H1 (cell line): ENCODE measurements around the gene GLDC. TPM values are rescaled to one million over a fixed set of nuclear protein-coding genes. Genes with fewer than 3 reads are reported as not detected.

Experiments
- CTCF ChIA-PET: fragments of 300-600 bp; sonication (Branson Sonifier 250); formaldehyde crosslinking; loops from one replicate; lab custom pipeline; 2021; ENCODE audit not compliant: partially characterized antibody; lab: Charles Lee
- POLR2A ChIA-PET: fragments of 300-600 bp; sonication (Branson Sonifier 250); formaldehyde crosslinking; loops from one replicate; lab custom pipeline; 2021; ENCODE audit warnings: inconsistent platforms; ENCODE audit not compliant: partially characterized antibody; lab: Charles Lee
- DNase-seq, 2 experiments: peaks; one replicate each; pipeline versions ENCODE4 v3.0.0 to v3.0.0-alpha.2; 2010 to 2022; ENCODE audit warnings: low spot score in 2 of 2, low read depth in 1 of 2, mixed read lengths in 1 of 2
- FAIRE-seq: peaks from 2 replicates; lab custom pipeline; 2011; peaks lifted over from hg19 to GRCh38; lab: Jason Lieb, UNC
- H2AFZ ChIP-seq: 2 replicates; pipeline ENCODE4 v1.8.1; 2012; ENCODE audit warnings: low read length, inconsistent platforms
- H2AK5ac ChIP-seq: 2 replicates; pipeline ENCODE4 v1.6.1; 2013; ENCODE audit warnings: low read depth, low read length
- H2BK120ac ChIP-seq: replicated peaks from 2 replicates; pipeline ENCODE3; 2013; ENCODE audit warnings: low read depth, low read length, inconsistent platforms
- H2BK12ac ChIP-seq: 2 replicates; pipeline ENCODE4 v1.6.1; 2013; ENCODE audit warnings: low read depth, low read length
- H2BK15ac ChIP-seq: 2 replicates; pipeline ENCODE4 v1.6.1; 2013; ENCODE audit warnings: low read length
- H2BK20ac ChIP-seq: 2 replicates; pipeline ENCODE4 v1.6.1; 2013; ENCODE audit warnings: low read length
- H2BK5ac ChIP-seq: 2 replicates; pipeline ENCODE4 v1.6.1; 2013; ENCODE audit warnings: low read depth, low read length
- H3K14ac ChIP-seq: 2 replicates; pipeline ENCODE4 v1.6.1; 2013; ENCODE audit warnings: inconsistent platforms; ENCODE audit not compliant: insufficient read length
- H3K18ac ChIP-seq: 2 replicates; pipeline ENCODE4 v1.6.1; 2013; ENCODE audit warnings: low read length; ENCODE audit errors: extremely low read depth
- H3K23ac ChIP-seq: 2 replicates; pipeline ENCODE4 v1.6.1; 2013; ENCODE audit warnings: inconsistent platforms; ENCODE audit not compliant: insufficient read length
- H3K23me2 ChIP-seq: 2 replicates; pipeline ENCODE4 v1.6.1; 2013; ENCODE audit warnings: low read depth, low read length
- H3K27ac ChIP-seq: 2 replicates; pipeline ENCODE4 v1.6.1; 2011; ENCODE audit warnings: low read depth, low read length, inconsistent platforms
- H3K27me3 ChIP-seq, 4 experiments: replicated peaks in 1 of 4; 1 replicate in 1 of 4; 2 replicates in 3 of 4; pipeline versions ENCODE4 v1.6.1 to v1.8.1; 2011 to 2013; ENCODE audit warnings: low read length in 3 of 4, mild to moderate bottlenecking in 3 of 4, inconsistent platforms in 2 of 4, mixed read lengths in 2 of 4, moderate library complexity in 1 of 4; ENCODE audit not compliant: control insufficient read depth in 3 of 4, insufficient read depth in 3 of 4; ENCODE audit errors: extremely low read depth in 1 of 4
- H3K36me3 ChIP-seq, 4 experiments: 2 replicates each; pipeline versions ENCODE4 v1.6.1 to v1.8.1; 2011 to 2013; ENCODE audit warnings: mild to moderate bottlenecking in 4 of 4, low read length in 3 of 4, moderate library complexity in 2 of 4, control low read depth in 1 of 4, inconsistent platforms in 1 of 4; ENCODE audit not compliant: insufficient read depth in 4 of 4, control insufficient read depth in 2 of 4
- H3K4ac ChIP-seq: replicated peaks from 2 replicates; pipeline ENCODE3; 2013; ENCODE audit warnings: low read length, low read depth, mixed read lengths, inconsistent platforms; ENCODE audit not compliant: insufficient read length
- H3K4me1 ChIP-seq, 4 experiments: replicated peaks in 1 of 4; 1 replicate in 1 of 4; 2 replicates in 3 of 4; pipeline versions ENCODE4 v1.6.1 to v1.8.1; 2011 to 2013; ENCODE audit warnings: low read length in 3 of 4, inconsistent platforms in 2 of 4, mixed read lengths in 1 of 4; ENCODE audit not compliant: insufficient read depth in 4 of 4, control insufficient read depth in 3 of 4
- H3K4me2 ChIP-seq, 2 experiments: 2 replicates each; pipeline versions ENCODE4 v1.6.1 to v1.8.1; 2011 to 2013; ENCODE audit warnings: low read depth in 2 of 2, low read length in 2 of 2, control low read depth in 1 of 2, inconsistent platforms in 1 of 2, mild to moderate bottlenecking in 1 of 2; ENCODE audit not compliant: insufficient read depth in 1 of 2
- H3K4me3 ChIP-seq, 4 experiments: fragments of 200-600, 300-600 bp in 1 of 4; sonication (generic), shearing (Covaris generic), sonication (Bioruptor Twin) in 1 of 4; 2 replicates each; pipeline versions ENCODE4 v1.5.1 to v1.8.1; 2011 to 2016; ENCODE audit warnings: low read length in 4 of 4, low read depth in 3 of 4, control low read depth in 2 of 4, inconsistent platforms in 2 of 4, mild to moderate bottlenecking in 2 of 4, mixed read lengths in 1 of 4, moderate library complexity in 1 of 4; ENCODE audit not compliant: insufficient read depth in 2 of 4; ENCODE audit errors: extremely low read depth in 1 of 4
- H3K56ac ChIP-seq: replicated peaks from 2 replicates; pipeline ENCODE3; 2013; ENCODE audit warnings: low read depth, mild to moderate bottlenecking, mixed read lengths, low read length, inconsistent platforms; ENCODE audit not compliant: insufficient read length
- H3K79me1 ChIP-seq: 2 replicates; pipeline ENCODE4 v1.6.1; 2013; ENCODE audit warnings: low read depth, low read length, control low read depth
- H3K79me2 ChIP-seq, 2 experiments: 2 replicates each; pipeline versions ENCODE4 v1.6.1 to v1.8.1; 2012 to 2013; ENCODE audit warnings: low read length in 2 of 2, mild to moderate bottlenecking in 2 of 2, inconsistent platforms in 1 of 2; ENCODE audit not compliant: insufficient read depth in 2 of 2, control insufficient read depth in 1 of 2
- H3K9ac ChIP-seq, 4 experiments: replicated peaks in 1 of 4; 1 replicate in 1 of 4; 2 replicates in 3 of 4; pipeline versions ENCODE4 v1.6.1 to v1.8.1; 2011 to 2013; ENCODE audit warnings: low read depth in 3 of 4, low read length in 3 of 4, control low read depth in 2 of 4, mild to moderate bottlenecking in 2 of 4, moderate library complexity in 2 of 4, inconsistent platforms in 1 of 4; ENCODE audit errors: extremely low read depth in 1 of 4
- H3K9me3 ChIP-seq, 2 experiments: 2 replicates each; pipeline versions ENCODE4 v1.6.1 to v1.8.1; 2012 to 2013; ENCODE audit warnings: mild to moderate bottlenecking in 2 of 2, moderate library complexity in 2 of 2, control low read depth in 1 of 2, inconsistent platforms in 1 of 2, low read depth in 1 of 2, low read length in 1 of 2, mixed read lengths in 1 of 2; ENCODE audit not compliant: insufficient read depth in 2 of 2
- H4K20me1 ChIP-seq, 2 experiments: replicated peaks in 1 of 2; 2 replicates each; pipeline versions ENCODE3 to v1.8.1; 2011 to 2013; ENCODE audit warnings: inconsistent platforms in 2 of 2, low read length in 2 of 2, mild to moderate bottlenecking in 1 of 2; ENCODE audit not compliant: insufficient read depth in 2 of 2, control insufficient read depth in 1 of 2
- H4K5ac ChIP-seq: 2 replicates; pipeline ENCODE4 v1.6.1; 2013; ENCODE audit warnings: low read length, low read depth, mixed read lengths, inconsistent platforms; ENCODE audit not compliant: insufficient read length
- H4K8ac ChIP-seq: 2 replicates; pipeline ENCODE4 v1.8.0; 2013; ENCODE audit warnings: mild to moderate bottlenecking, moderate library complexity, low read length, inconsistent platforms; ENCODE audit not compliant: insufficient read depth; ENCODE audit errors: extremely low read depth
- H4K91ac ChIP-seq: replicated peaks from 2 replicates; pipeline ENCODE3; 2013; ENCODE audit warnings: low read length, mixed read lengths, inconsistent platforms; ENCODE audit not compliant: insufficient read length
- SIN3A ChIP-seq, 2 experiments: IDR thresholded peaks in 1 of 2; conservative IDR thresholded peaks in 1 of 2; 2 replicates each; pipeline ENCODE4 v1.6.1; 2011 to 2012; ENCODE audit warnings: low read length in 2 of 2, improper control_type of control experiment in 1 of 2, low read depth in 1 of 2, mild to moderate bottlenecking in 1 of 2
- WGBS, 2 experiments: shearing (Covaris generic) in 1 of 2; methylation state at CpG; one replicate each; pipeline versions ENCODE4 v1.1.6 to v1.1.7; 2013 to 2015; ENCODE audit warnings: low lambda C conversion rate in 2 of 2, mixed read lengths in 2 of 2, inconsistent platforms in 1 of 2, low coverage in 1 of 2, missing lambda C conversion rate in 1 of 2; ENCODE audit not compliant: insufficient replicate concordance in 2 of 2, insufficient coverage in 1 of 2, insufficient read length in 1 of 2; ENCODE audit errors: extremely low coverage in 1 of 2, missing lambda C conversion rate in 1 of 2; 5-methylcytosine and 5-hydroxymethylcytosine counted together
- polyA plus RNA-seq, 7 experiments: library from polyadenylated mRNA; depleted of rRNA in 3 of 7; stranded (reverse) in 5 of 7; unstranded in 2 of 7; fragments of >200 nt in 5 of 7; fragments of 200-250 nt in 2 of 7; gene quantifications; 1 replicate in 5 of 7; 2 replicates in 1 of 7; 4 replicates in 1 of 7; pipeline versions ENCODE4 v1.2.1 to v1.2.3, GENCODE V29; 2011 to 2013; ENCODE audit warnings: missing spikeins in 2 of 7, mixed read lengths in 2 of 7
- total RNA-seq: library from RNA; stranded (reverse); fragmentation: NEBNext Ultra II Directional; extraction: Animal tissue kit (Norgen Biotek cat#: 25700); gene quantifications from 2 replicates; pipeline ENCODE4 v1.2.1, GENCODE V29; 2021

GLDC gene
- total and polyA plus RNA-seq, 2 of the 8 experiments (the other 6 are each of a cell fraction or from before 2014, with no cell fraction given), result 48.8 to 101 TPM

DNA sequence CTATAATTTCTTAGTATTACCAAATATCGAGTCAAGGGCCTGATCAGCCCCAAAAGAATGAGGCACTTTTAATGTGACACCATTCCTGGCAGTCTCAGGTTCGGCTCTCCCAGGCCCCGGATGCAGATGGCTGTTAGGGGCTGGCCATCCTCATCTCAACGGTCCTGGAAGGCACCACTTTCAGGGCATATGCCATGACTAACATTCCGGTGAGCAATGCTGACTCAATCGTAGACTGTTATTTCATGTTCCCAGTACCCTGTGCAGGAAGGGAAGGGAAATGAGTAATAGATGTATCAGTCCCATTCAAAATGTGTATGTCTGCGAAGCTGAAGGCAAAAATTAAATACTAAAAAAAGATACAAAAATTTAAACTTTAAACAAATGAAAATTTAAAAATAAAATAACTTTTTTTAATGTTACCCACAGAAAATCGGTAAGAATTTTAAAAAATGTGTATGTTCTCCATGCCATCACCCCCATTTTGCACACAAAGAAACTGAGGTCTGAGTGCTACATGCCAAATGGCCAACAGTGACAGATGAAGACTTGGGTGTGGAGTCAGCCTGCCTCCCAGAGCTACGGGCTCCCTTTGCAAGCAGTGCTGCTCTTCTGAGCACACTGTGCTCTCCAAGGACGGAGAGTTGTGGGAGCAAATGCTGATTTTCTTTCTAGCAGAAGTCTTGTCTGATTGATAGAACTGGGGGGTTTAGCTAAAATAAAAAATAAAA is 79.0 kb downstream of the GLDC start:
- H3K4me2 ChIP-seq, result no peak overlapping the region
- FAIRE-seq (no peak), DNase-seq (peak in 1 of 2 experiments; percentile 2)
- no peaks in the 10 kb centered on the region for H3K23me2 ChIP-seq
- no peak overlapping the region for H3K4ac ChIP-seq
- H2AK5ac ChIP-seq, result no peak overlapping the region
- no peak overlapping the region for H2AFZ ChIP-seq
- H2BK5ac ChIP-seq, result no peak overlapping the region
- H3K27ac ChIP-seq, result no peak overlapping the region
- no peak overlapping the region for H3K23ac ChIP-seq
- H4K8ac ChIP-seq, result no peak overlapping the region
- H4K91ac ChIP-seq, result no peak overlapping the region
- no peaks in the 10 kb centered on the region for H3K27me3 ChIP-seq
- H3K79me1 ChIP-seq, result no peaks in the 10 kb centered on the region
- CTCF ChIA-PET, result interaction anchor here (1.1 to 1.5 kb wide), 4 partner anchors 10 to 260 kb away, joined by 3 to 4 read pairs (median 3); no protein-coding TSS in a partner anchor
- H4K5ac ChIP-seq, result no peak overlapping the region
- H3K36me3 ChIP-seq, result peaks cover 0 to 6% (median 0%) of the 10 kb centered on the region in 4 experiments; a peak in 4 of 8 replicates
- no peak overlapping the region for H2BK120ac ChIP-seq
- H3K9me3 ChIP-seq, result no peaks in the 10 kb centered on the region
- no peak overlapping the region for H3K9ac ChIP-seq
- no peaks in the 10 kb centered on the region for H4K20me1 ChIP-seq
- H2BK12ac ChIP-seq, result no peak overlapping the region
- no peak overlapping the region for H2BK20ac ChIP-seq
- H3K18ac ChIP-seq, result no peak overlapping the region
- H3K56ac ChIP-seq, result no peak overlapping the region
- no peaks in the 10 kb centered on the region for H3K79me2 ChIP-seq
- H3K4me3 ChIP-seq, result no peak overlapping the region
- POLR2A ChIA-PET, result interaction anchor here (0.8 kb wide), 1 partner anchor 10 kb away, joined by 4 read pairs; no protein-coding TSS in a partner anchor
- no peaks in the 10 kb centered on the region for H3K4me1 ChIP-seq
- H2BK15ac ChIP-seq, result no peak overlapping the region
- H3K14ac ChIP-seq, result no peak overlapping the region
- TF ChIP-seq SIN3A (conservative IDR thresholded peaks at IDR 0.05 in 1 of 2, IDR thresholded peaks at IDR 0.05 in 1 of 2; ENCODE audit: low read depth in 1 of 2, low read length in 2 of 2), result no peak
- 92% methylated on average over 10 of the region's 10 CpGs; no CpG with 5 or more reads in 1 of the 2 experiments for WGBS, 2 experiments
